ENCODE measurements around the gene LIPK.
"Not testable (repeated sequence)": the region's sequence is repeated elsewhere in the genome, so short reads cannot be mapped to it uniquely, and the experiment has no call there.

The LIPK gene

DNA sequence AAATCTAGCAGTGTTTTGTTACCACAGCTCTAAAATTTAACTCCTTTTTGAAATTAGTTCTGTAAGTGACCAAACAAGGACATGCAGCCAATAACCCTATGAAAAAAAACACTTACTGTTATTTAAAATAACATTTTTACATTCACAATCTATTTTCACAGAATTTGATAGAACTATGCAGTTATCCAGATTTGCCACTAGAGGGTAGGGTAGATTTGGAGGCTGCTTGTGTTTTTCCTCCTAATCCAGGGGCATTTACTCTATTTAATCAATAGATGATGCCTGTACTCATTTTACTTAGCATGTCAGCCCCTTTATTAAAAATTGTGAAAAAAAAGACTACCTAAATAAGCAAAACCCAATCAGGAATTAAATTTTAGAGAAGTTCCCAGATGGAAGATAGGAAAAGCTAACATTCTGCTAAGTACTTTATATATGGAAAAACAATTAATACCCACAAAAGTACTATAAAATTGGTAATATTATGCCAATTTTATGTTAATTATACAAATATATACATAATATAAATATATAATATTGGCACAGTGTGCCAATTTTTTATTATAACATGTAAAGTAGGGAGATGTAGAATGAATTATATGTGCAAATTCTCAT lies 18.1 kb upstream of the LIPK start:
- DNase-seq (ENCODE audit: insufficient read length, low spot score) (no peak), FAIRE-seq (peak; percentile 92)
- no peak for TF ChIP-seq POLR2A (IDR thresholded peaks at IDR 0.05; ENCODE audit: low read depth, low read length)

- no peak for TF ChIP-seq POLR2A (IDR thresholded peaks at IDR 0.05; ENCODE audit: low read depth, low read length)
- DNase-seq (ENCODE audit: insufficient read length, low spot score): no peak
- no peak for FAIRE-seq
Measured at GRCh38 chr10:88689366-88689765, 16.7 kb upstream of the LIPK start.

DNA sequence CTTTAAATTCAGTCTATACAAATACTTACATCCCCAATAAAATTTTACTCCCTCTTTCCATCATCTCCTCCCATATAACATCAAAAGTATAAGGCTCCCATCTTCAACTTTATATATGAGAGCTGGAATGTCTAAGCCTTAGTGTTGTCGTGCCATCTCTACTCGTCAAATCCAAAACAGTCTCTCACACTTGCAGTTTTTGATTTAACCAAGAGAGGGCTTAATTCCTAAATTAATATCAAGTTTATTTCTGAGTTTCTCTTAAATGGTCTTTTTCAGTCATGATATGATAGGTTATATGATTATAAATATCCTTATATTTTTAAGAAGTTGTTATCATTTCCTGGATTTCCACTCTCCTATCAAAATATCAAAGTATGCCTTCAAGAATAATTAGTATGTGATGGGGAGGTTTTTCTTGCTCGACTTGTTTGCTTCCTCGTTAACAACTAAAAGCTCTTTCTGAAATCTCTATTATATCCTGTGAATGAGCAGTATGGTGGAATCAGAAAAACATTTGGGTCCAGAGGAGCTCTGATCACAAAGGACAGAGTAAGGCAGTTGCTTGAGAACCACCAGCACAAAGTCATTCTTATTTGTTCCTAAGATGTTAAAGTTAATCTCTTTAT lies 12.5 kb upstream of the LIPK start:
- no peak for DNase-seq (ENCODE audit: insufficient read length, low spot score)
- peak; percentile 36 for FAIRE-seq
- no peak for TF ChIP-seq POLR2A (IDR thresholded peaks at IDR 0.05; ENCODE audit: low read depth, low read length)

DNA sequence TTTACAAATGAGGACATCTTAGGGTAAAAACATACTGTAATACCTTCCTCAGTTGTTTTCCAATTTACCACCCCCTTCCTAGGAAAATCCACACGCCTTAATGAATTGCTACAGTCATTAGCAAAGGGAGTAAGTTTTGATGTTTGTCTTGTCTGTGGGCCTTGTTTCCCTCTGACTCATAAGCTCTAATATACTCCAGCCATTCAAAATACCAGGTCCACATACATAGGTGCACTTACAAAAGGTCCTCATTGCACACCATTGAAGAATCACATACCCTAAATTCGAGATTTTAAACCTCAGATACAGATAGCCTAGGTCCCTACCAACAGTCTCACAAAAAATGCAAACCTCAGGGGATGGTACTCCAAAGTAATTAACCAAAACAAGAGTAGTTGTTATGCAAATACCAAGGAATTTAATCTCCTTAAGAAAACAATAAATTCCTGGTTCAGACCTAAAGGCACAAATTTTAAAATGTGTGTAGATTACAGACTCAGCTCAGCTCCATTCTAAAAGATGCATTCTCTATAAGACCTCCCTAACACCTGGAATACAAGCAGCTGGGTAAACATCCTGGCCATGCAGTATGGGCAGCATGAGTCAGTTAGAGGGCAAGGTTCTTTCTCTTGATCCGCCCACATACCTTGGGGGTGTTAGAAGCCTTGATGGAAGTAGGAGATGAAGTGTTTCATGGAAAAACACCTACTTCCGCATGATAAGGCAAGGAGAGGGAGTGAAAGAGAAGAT lies 3.0 kb upstream of the LIPK start:
- peak; percentile 86 for FAIRE-seq
- TF ChIP-seq POLR2A (IDR thresholded peaks at IDR 0.05; ENCODE audit: low read depth, low read length): no peak
- DNase-seq (ENCODE audit: insufficient read length, low spot score): no peak

DNA sequence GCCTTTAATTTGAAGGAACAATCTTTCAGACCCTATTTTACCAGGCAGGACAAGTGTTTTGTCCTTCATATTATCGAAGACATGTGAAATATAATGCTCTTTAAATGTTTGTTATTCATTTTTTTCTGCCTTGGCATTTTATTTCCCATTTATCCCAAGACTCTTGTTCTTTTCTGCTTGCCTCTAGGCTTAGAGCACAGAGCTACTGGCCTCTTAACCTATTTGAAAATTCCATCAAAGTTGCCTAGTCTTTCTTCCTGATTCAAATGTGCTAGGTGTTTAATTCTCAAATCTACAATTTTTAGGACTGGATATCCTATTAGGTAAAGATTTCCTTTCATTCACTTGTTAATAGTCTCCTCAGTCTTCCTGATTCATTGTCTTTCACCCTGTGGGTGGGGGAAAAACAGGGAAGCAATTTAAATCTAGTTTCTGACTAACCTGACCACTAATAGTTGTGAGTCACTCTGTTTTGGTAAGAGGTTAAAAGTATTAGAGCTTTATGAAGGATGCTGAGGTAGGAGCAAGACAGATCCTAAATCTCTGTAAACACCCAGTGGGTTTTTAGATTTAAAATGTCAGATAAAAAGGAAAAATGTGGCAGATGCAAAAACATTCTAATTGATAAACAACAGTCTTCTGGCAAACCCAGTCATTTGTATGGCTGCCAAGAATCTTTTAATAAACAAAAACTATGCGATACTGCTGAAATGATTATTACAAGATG lies 1.5 kb downstream of the LIPK start:
- peak; percentile 16 for DNase-seq (ENCODE audit: insufficient read length, low spot score)
- peak; percentile 99 for FAIRE-seq
- TF ChIP-seq POLR2A (IDR thresholded peaks at IDR 0.05; ENCODE audit: low read depth, low read length): no peak

DNA sequence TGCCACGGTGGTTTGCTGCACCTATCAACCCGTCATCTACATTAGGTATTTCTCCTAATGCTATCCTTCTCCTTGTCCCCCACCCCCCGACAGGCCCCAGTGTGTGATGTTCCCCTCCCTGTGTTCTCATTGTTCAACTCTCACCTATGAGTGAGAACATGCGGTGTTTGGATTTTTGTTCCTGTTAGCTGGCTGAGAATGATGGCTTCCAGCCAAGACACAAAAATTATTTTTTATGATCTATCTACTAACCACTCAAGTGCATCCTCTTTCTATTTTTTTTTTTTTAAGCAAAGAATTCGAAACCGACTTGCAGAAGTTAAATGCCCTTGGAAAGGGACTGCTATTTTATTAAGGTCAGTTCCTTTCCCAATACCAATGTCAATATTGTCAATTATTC lies 3.3 kb downstream of the LIPK start:
- DNase-seq (ENCODE audit: insufficient read length, low spot score): not testable (repeated sequence)
- peak; percentile 6 for FAIRE-seq

DNA sequence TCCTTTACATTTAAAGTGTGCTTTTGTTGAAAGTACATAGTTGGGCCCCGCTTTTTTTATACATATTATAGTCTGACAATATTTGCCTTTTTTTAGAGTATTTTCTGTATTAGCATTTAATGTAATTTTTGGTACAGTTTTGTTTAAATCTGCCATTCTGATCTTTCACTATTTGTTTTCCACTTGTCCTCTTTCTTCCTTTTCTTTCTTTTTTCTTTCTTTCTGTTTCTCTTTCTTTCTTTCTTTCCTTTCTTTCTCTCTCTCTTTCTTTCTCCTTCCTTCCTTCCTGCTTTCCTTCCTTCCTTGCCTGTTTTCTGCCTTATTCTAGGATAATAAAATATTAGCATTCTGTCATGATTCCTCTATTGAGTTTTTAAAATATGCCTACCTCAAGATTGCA lies 9.5 kb downstream of the LIPK start:
- FAIRE-seq (no peak), DNase-seq (ENCODE audit: insufficient read length, low spot score) (no peak)
- no peak for TF ChIP-seq POLR2A (IDR thresholded peaks at IDR 0.05; ENCODE audit: low read depth, low read length)

DNA sequence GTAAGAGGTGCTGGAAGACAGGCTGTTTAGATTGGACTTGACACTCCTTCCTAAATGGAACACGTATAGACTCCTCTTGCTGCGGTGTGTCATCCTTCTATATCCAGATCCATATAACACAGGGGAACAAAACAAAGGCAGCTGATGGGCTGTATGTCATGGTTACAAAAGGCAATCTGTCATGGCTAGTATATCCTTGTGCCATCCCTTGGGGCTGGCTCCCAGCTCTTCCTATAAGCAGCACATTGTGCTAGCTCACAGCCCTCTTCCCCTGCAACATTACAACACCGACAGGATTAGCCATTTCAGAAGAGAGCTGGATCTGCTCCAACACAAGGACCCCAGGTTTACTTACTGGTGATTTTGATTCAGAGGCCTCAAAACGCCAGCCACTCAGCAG lies 15.3 kb downstream of the LIPK start:
- TF ChIP-seq POLR2A (IDR thresholded peaks at IDR 0.05; ENCODE audit: low read depth, low read length): no peak
- FAIRE-seq: peak; percentile 43
- DNase-seq (ENCODE audit: insufficient read length, low spot score): no peak

DNA sequence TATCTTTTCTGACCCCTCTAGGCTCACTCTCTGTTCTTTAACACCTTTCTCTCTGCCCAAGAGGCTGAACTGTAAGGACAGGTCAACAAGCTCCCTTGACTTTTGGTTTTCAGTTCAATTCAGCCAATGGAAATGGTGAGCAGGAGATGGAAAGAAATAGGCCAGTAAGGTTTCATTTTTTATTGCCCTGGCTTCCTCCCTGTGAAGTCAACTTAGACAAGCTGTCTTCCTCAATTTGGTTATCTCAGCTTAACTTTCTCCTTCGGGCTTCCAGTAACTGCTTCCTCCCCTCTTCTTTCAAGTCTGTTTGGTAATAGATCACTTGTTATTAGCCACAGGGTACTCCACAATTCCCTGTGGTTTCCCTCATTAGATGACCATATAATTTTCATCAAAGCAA lies 19.7 kb downstream of the LIPK start:
- no peak for DNase-seq (ENCODE audit: insufficient read length, low spot score)

DNA sequence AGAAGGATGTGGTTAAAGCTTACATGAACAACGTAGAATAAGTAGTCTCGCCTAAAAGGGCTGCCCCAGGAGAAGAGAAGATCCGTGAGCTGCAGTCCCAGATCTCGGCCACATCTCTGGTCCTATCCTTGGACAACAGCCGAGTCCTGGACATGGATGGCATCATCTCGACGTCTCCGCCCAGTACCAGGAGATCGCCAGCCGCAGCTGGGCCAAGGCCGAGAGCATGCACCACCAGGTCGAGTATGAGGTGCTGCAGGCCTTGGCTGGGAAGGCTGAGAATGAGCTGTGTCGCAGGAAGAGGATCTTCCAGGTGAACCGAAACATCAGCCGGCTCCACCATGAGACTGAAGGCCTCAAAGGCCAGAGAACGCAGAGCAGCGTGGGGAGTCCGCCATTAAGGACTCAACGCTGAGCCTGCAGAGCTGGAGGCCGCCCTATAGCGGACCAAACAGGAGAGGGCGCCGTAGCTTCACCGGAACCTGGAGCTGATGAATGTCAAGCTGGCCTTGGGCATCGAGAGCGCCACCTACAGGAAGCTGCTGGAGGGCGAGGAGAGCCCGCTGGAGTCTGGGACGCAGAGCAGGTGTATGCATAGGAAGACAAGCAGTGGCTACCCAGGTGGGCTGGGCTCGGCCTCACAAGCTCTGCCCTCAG lies 22.2 kb downstream of the LIPK start:
- peak; percentile 79 for FAIRE-seq
- TF ChIP-seq POLR2A (IDR thresholded peaks at IDR 0.05; ENCODE audit: low read depth, low read length): no peak
- peak; percentile 55 for DNase-seq (ENCODE audit: insufficient read length, low spot score)

More for the DNA sequence above, 19.7 kb downstream of the LIPK start:
- no peak for TF ChIP-seq POLR2A (IDR thresholded peaks at IDR 0.05; ENCODE audit: low read depth, low read length)
- no peak for FAIRE-seq

DNA sequence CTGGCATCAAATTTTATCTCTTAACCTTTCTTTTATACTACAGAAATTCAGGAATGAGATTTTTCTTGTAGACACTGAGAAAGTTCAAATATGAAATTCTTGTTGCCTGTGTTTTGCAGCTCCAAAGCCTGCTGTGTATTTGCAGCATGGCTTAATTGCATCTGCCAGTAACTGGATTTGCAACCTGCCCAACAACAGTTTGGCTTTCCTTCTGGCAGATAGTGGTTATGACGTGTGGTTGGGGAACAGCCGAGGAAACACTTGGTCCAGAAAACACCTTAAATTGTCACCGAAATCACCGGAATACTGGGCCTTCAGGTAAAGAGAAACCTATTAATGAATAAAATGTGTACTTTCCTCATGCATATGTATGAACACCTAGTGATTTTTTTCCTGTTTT lies 24.8 kb downstream of the LIPK start:
- no peak for FAIRE-seq

GRCh38 chr10:88731296-88731695 lies 25.2 kb downstream of the LIPK start:
- peak; percentile 68 for FAIRE-seq
- TF ChIP-seq POLR2A (IDR thresholded peaks at IDR 0.05; ENCODE audit: low read depth, low read length): no peak
- DNase-seq (ENCODE audit: insufficient read length, low spot score): no peak

More for the DNA sequence above, 24.8 kb downstream of the LIPK start:
- DNase-seq (ENCODE audit: insufficient read length, low spot score): no peak
- TF ChIP-seq POLR2A (IDR thresholded peaks at IDR 0.05; ENCODE audit: low read depth, low read length): no peak

GRCh38 chr10:88733215-88733614 lies 27.2 kb downstream of the LIPK start:
- DNase-seq (ENCODE audit: insufficient read length, low spot score) (no peak), FAIRE-seq (peak; percentile 84)
- TF ChIP-seq POLR2A (IDR thresholded peaks at IDR 0.05; ENCODE audit: low read depth, low read length): no peak

- no peak for TF ChIP-seq POLR2A (IDR thresholded peaks at IDR 0.05; ENCODE audit: low read depth, low read length)
- FAIRE-seq (peak; percentile 95), DNase-seq (ENCODE audit: insufficient read length, low spot score) (no peak)
Measured at GRCh38 chr10:88735661-88736060, 29.6 kb downstream of the LIPK start.

GRCh38 chr10:88741921-88742320 lies 35.9 kb downstream of the LIPK start:
- not testable (repeated sequence) for FAIRE-seq; DNase-seq (ENCODE audit: insufficient read length, low spot score)

All from H54 (cell line).